SK-N-SH (cell line): ENCODE data around the gene STRIP2. TPM values are rescaled to one million over a fixed set of nuclear protein-coding genes. Genes with fewer than 3 reads are reported as not detected.
A peak's percentile ranks its signal among the peaks of the same experiment; 100 is the strongest.

Experiments used
- CTCF ChIA-PET: fragments of 300-600, 350-600 bp; formaldehyde crosslinking; extraction: SDS; loops from one replicate; lab custom pipeline; 2021; lab: Yijun Ruan, JAX
- POLR2A ChIA-PET: fragments of 350-600 bp; sonication (Branson Sonifier 250); formaldehyde crosslinking; extraction: SDS; loops from one replicate; lab custom pipeline; 2020; ENCODE audit warnings: antibody characterized with exemption, inconsistent platforms; lab: Yijun Ruan, JAX
- DNase-seq: peaks from one replicate; pipeline ENCODE4 v3.0.0; 2012
- H2AFZ ChIP-seq: fragments of 200-600 bp; sonication (generic); 2 replicates; pipeline ENCODE4 v1.8.1; 2016; ENCODE audit warnings: antibody characterized with exemption, mild to moderate bottlenecking, low read depth
- H3F3A ChIP-seq: fragments of 200-600 bp; sonication (generic); replicated peaks from 2 replicates; pipeline ENCODE3; 2016; ENCODE audit warnings: antibody characterized with exemption, mild to moderate bottlenecking; ENCODE audit not compliant: insufficient read depth
- H3K27ac ChIP-seq, 2 experiments: fragments of 200-500 bp in 1 of 2; fragments of 200-600 bp in 1 of 2; sonication (Bioruptor generic) in 1 of 2; sonication (generic), shearing (Covaris generic) in 1 of 2; 2 replicates each; pipeline versions ENCODE4 v1.5.1 to v1.6.1; 2014 to 2016; ENCODE audit warnings: low read depth in 2 of 2, inconsistent platforms in 1 of 2, low read length in 1 of 2, mild to moderate bottlenecking in 1 of 2, mixed read lengths in 1 of 2
- H3K27me3 ChIP-seq: fragments of 200-600 bp; sonication (generic), shearing (Covaris generic); 2 replicates; pipeline ENCODE4 v1.6.1; 2016; ENCODE audit warnings: mixed run types; ENCODE audit not compliant: insufficient read depth
- H3K36me3 ChIP-seq, 2 experiments: fragments of 200-500 bp in 1 of 2; fragments of 200-600 bp in 1 of 2; sonication (Bioruptor generic) in 1 of 2; sonication (generic) in 1 of 2; replicated peaks in 1 of 2; 2 replicates each; pipeline versions ENCODE3 to v1.5.1; 2014 to 2016; ENCODE audit warnings: low read length in 1 of 2, mild to moderate bottlenecking in 1 of 2; ENCODE audit not compliant: insufficient read depth in 2 of 2, control insufficient read depth in 1 of 2
- H3K4me1 ChIP-seq, 2 experiments: fragments of 200-500 bp in 1 of 2; fragments of 200-600 bp in 1 of 2; sonication (Bioruptor generic) in 1 of 2; sonication (generic), shearing (Covaris generic) in 1 of 2; 2 replicates each; pipeline versions ENCODE4 v1.5.1 to v1.6.1; 2014 to 2016; ENCODE audit warnings: low read depth in 1 of 2, low read length in 1 of 2, mixed run types in 1 of 2; ENCODE audit not compliant: insufficient read depth in 2 of 2, control insufficient read depth in 1 of 2
- H3K4me2 ChIP-seq: fragments of 200-600 bp; sonication (generic), shearing (Covaris generic); 2 replicates; pipeline ENCODE4 v1.6.1; 2017; ENCODE audit warnings: mixed run types
- H3K4me3 ChIP-seq, 2 experiments: fragments of 200-500 bp in 1 of 2; fragments of 200-600 bp in 1 of 2; sonication (Bioruptor generic) in 1 of 2; sonication (generic), shearing (Covaris generic) in 1 of 2; 2 replicates each; pipeline versions ENCODE4 v1.5.1 to v1.8.1; 2014 to 2016; ENCODE audit warnings: low read depth in 2 of 2, inconsistent platforms in 1 of 2, low read length in 1 of 2, mild to moderate bottlenecking in 1 of 2, mixed read lengths in 1 of 2, moderate library complexity in 1 of 2
- H3K79me2 ChIP-seq: fragments of 200-600 bp; sonication (generic); 2 replicates; pipeline ENCODE4 v1.8.1; 2017; ENCODE audit warnings: mild to moderate bottlenecking; ENCODE audit not compliant: insufficient read depth
- H3K9ac ChIP-seq: fragments of 200-600 bp; sonication (generic); 2 replicates; pipeline ENCODE4 v1.6.1; 2017; ENCODE audit warnings: mixed run types
- H3K9me2 ChIP-seq: fragments of 200-600 bp; sonication (generic); 2 replicates; pipeline ENCODE4 v1.6.1; 2017; ENCODE audit warnings: mixed run types
- H3K9me3 ChIP-seq: fragments of 200-600 bp; sonication (generic); 2 replicates; pipeline ENCODE4 v1.6.1; 2017; ENCODE audit warnings: mixed run types, mild to moderate bottlenecking, moderate library complexity
- H4K20me1 ChIP-seq: fragments of 200-600 bp; sonication (generic); 2 replicates; pipeline ENCODE4 v1.6.1; 2017; ENCODE audit warnings: mild to moderate bottlenecking, mixed run types; ENCODE audit not compliant: insufficient read depth
- CHD2 ChIP-seq: fragments of 150-350 bp; IDR thresholded peaks from 2 replicates; pipeline ENCODE4 v1.6.1; 2018; ENCODE audit warnings: low read length; ENCODE audit not compliant: partially characterized antibody
- ELF1 ChIP-seq: IDR thresholded peaks from 2 replicates; pipeline ENCODE4 v1.4.0; 2012
- EP300 ChIP-seq, 2 experiments: IDR thresholded peaks; 2 replicates each; pipeline versions ENCODE4 v1.4.0 to v1.6.1; 2012; ENCODE audit warnings: borderline replicate concordance in 1 of 2, low read depth in 1 of 2, low read length in 1 of 2
- EZH2phosphoT487 ChIP-seq: fragments of 200-600 bp; sonication (generic); IDR thresholded peaks from 2 replicates; pipeline ENCODE4 v1.6.1; 2017; ENCODE audit warnings: low read depth, mixed run types, mild to moderate bottlenecking, antibody characterized with exemption, moderate library complexity, borderline replicate concordance
- FOSL2 ChIP-seq: IDR thresholded peaks from 2 replicates; pipeline ENCODE4 v1.4.0; 2012; ENCODE audit warnings: low read depth, mild to moderate bottlenecking, moderate library complexity, borderline replicate concordance
- FOXM1 ChIP-seq: IDR thresholded peaks from 2 replicates; pipeline ENCODE4 v1.4.0; 2012; ENCODE audit warnings: low read depth, mild to moderate bottlenecking
- GATA2 ChIP-seq: sonication (generic); formaldehyde crosslinking; IDR thresholded peaks from 2 replicates; pipeline ENCODE4 v1.5.0; 2020; ENCODE audit warnings: mild to moderate bottlenecking, missing genetic modification reagents
- JUND ChIP-seq: IDR thresholded peaks from 2 replicates; pipeline ENCODE4 v1.4.0; 2012
- MAX ChIP-seq: IDR thresholded peaks from 2 replicates; pipeline ENCODE4 v1.4.0; 2012; ENCODE audit warnings: low read depth
- MEF2A ChIP-seq: IDR thresholded peaks from 2 replicates; pipeline ENCODE4 v1.4.0; 2012; ENCODE audit warnings: low read depth, borderline replicate concordance
- NFIC ChIP-seq: IDR thresholded peaks from 2 replicates; pipeline ENCODE4 v1.4.0; 2012; ENCODE audit warnings: borderline replicate concordance
- NRF1 ChIP-seq: IDR thresholded peaks from 2 replicates; pipeline ENCODE4 v1.6.1; 2012; ENCODE audit warnings: low read depth, mild to moderate bottlenecking, low read length
- PBX3 ChIP-seq: IDR thresholded peaks from 2 replicates; pipeline ENCODE4; 2012
- RAD21 ChIP-seq: IDR thresholded peaks from 2 replicates; pipeline ENCODE4 v1.6.1; 2012; ENCODE audit warnings: mild to moderate bottlenecking, low read length
- RCOR1 ChIP-seq: fragments of 150-350 bp; IDR thresholded peaks from 2 replicates; pipeline ENCODE4 v1.6.1; 2017; ENCODE audit warnings: antibody characterized with exemption, low read length
- RFX5 ChIP-seq: IDR thresholded peaks from 2 replicates; pipeline ENCODE4 v1.6.1; 2012; ENCODE audit warnings: mild to moderate bottlenecking, improper control_type of control experiment, low read length
- RXRA ChIP-seq: IDR thresholded peaks from 2 replicates; pipeline ENCODE4 v1.4.0; 2012; ENCODE audit warnings: low read depth, mild to moderate bottlenecking, borderline replicate concordance
- SIN3A ChIP-seq: IDR thresholded peaks from 2 replicates; pipeline ENCODE4 v1.6.1; 2012; ENCODE audit warnings: low read depth, mild to moderate bottlenecking, low read length, moderate library complexity, borderline replicate concordance
- SMC3 ChIP-seq: IDR thresholded peaks from 2 replicates; pipeline ENCODE4 v1.6.1; 2012; ENCODE audit warnings: low read depth, low read length, improper control_type of control experiment
- TAF1 ChIP-seq: IDR thresholded peaks from 2 replicates; pipeline ENCODE4 v1.6.1; 2012; ENCODE audit warnings: low read depth, mild to moderate bottlenecking, low read length, moderate library complexity, borderline replicate concordance
- USF1 ChIP-seq: IDR thresholded peaks from 2 replicates; pipeline ENCODE4 v1.4.0; 2012; ENCODE audit warnings: low read depth, borderline replicate concordance
- USF2 ChIP-seq: fragments of 150-350 bp; IDR thresholded peaks from 2 replicates; pipeline ENCODE4 v1.6.1; 2017; ENCODE audit warnings: antibody characterized with exemption, low read length, low read depth, borderline replicate concordance
- YY1 ChIP-seq: IDR thresholded peaks from 2 replicates; pipeline ENCODE4 v1.4.0; 2012; ENCODE audit warnings: low read depth, mild to moderate bottlenecking
- ZBTB33 ChIP-seq: IDR thresholded peaks from 2 replicates; pipeline ENCODE4 v1.4.0; 2012; ENCODE audit warnings: low read depth, borderline replicate concordance
- WGBS: methylation state at CpG from one replicate; pipeline ENCODE4 v1.1.6; 2017; ENCODE audit warnings: low lambda C conversion rate; 5-methylcytosine and 5-hydroxymethylcytosine counted together
- polyA plus RNA-seq, 3 experiments: library from polyadenylated mRNA; depleted of rRNA; stranded (reverse); fragments of >200 nt; gene quantifications; 2 replicates each; pipeline ENCODE4 v1.2.3, GENCODE V29; 2012

Gene STRIP2
- polyA plus RNA-seq, 1 of the 3 experiments (the other 2 are of a cell fraction), result 4.9 TPM

- TF ChIP-seq USF1, result no peak
- no peak for TF ChIP-seq MAX
- TF ChIP-seq MEF2A, result no peak
- no peak for TF ChIP-seq FOXM1
- TF ChIP-seq ELF1, result no peak
- TF ChIP-seq RXRA, result no peak
- TF ChIP-seq JUND, result no peak
- TF ChIP-seq, all 33 proteins: peak for 0
Measured at GRCh38 chr7:129494041-129494440, 59.8 kb downstream of the STRIP2 start (continued).

GRCh38 chr7:129495987-129496386, 61.8 kb downstream of the STRIP2 start:
- H3K27me3 ChIP-seq, result no peaks in the 10 kb centered on the region
- H3K9me2 ChIP-seq, result no peaks in the 10 kb centered on the region
- no peak overlapping the region for H3K4me2 ChIP-seq
- H3K79me2 ChIP-seq, result no peaks in the 10 kb centered on the region
- DNase-seq, result no peak
- 13% methylated on average over 1 of the region's 1 CpG for whole genome bisulfite sequencing
- H3K4me3 ChIP-seq, result no peak overlapping the region
- H4K20me1 ChIP-seq, result no peaks in the 10 kb centered on the region
- H3K27ac ChIP-seq, result no peak overlapping the region
- H2AFZ ChIP-seq, result no peak overlapping the region
- peaks cover 18% of the 10 kb centered on the region for H3F3A ChIP-seq
- ChIA-PET CTCF (interaction anchor here (1.0 to 1.6 kb wide), 4 partner anchors 14 to 277 kb away, joined by 3 to 6 read pairs (median 4); partner anchors contain the start of gene NRF1), POLR2A (no interaction called here)
- H3K4me1 ChIP-seq, result no peaks in the 10 kb centered on the region; a peak in 1 of 4 replicates
- no peak overlapping the region for H3K9ac ChIP-seq
- H3K9me3 ChIP-seq, result no peaks in the 10 kb centered on the region
- no peaks in the 10 kb centered on the region for H3K36me3 ChIP-seq
- no peak for TF ChIP-seq SMC3
- no peak for TF ChIP-seq USF2
- TF ChIP-seq MAX, result no peak
- no peak for TF ChIP-seq MEF2A
- TF ChIP-seq EZH2phosphoT487, result no peak
- no peak for TF ChIP-seq FOSL2
- TF ChIP-seq RFX5, result no peak
- TF ChIP-seq EP300 (IDR thresholded peaks at IDR 0.05; ENCODE audit: borderline replicate concordance in 1 of 2, low read depth in 1 of 2, low read length in 1 of 2), result peak; percentile 39 to 46; a peak in 1 of 4 replicates
- TF ChIP-seq GATA2 (CRISPR knock-in tag), result peak; percentile 88
- TF ChIP-seq RCOR1, result no peak
- no peak for TF ChIP-seq SIN3A
- no peak for TF ChIP-seq YY1
- no peak for TF ChIP-seq TAF1
- no peak for TF ChIP-seq FOXM1
- TF ChIP-seq ZBTB33, result no peak
- TF ChIP-seq NRF1, result no peak
- TF ChIP-seq ELF1, result no peak
- TF ChIP-seq NFIC, result no peak; the same call in 1 of the 2 replicates
- TF ChIP-seq CHD2, result no peak
- TF ChIP-seq RAD21, result no peak
- no peak; the same call in 1 of the 2 replicates for TF ChIP-seq JUND
- peak; percentile 79 for TF ChIP-seq PBX3
